Mesenchymal stem cell (in vitro differentiated cells and primary cell): ENCODE data around the gene EML6.
"Not testable (repeated sequence)": the region's sequence is repeated elsewhere in the genome, so short reads cannot be mapped to it uniquely, and the experiment has no call there.

Experiments used
- DNase-seq: peaks from one replicate; pipeline ENCODE4 v3.0.0-alpha.2; 2013
- H2AFZ ChIP-seq: one replicate; pipeline ENCODE4 v1.6.1; 2013; ENCODE audit warnings: low read depth, mild to moderate bottlenecking, control low read depth, inconsistent platforms, low read length, moderate library complexity
- H2AK5ac ChIP-seq: 2 replicates; pipeline ENCODE4 v1.6.1; 2013; ENCODE audit warnings: low read length, moderate library complexity, mild to moderate bottlenecking, inconsistent platforms; ENCODE audit not compliant: severe bottlenecking
- H2BK120ac ChIP-seq: one replicate; pipeline ENCODE4 v1.6.1; 2013; ENCODE audit warnings: low read depth, mild to moderate bottlenecking, inconsistent platforms, low read length, moderate library complexity
- H2BK12ac ChIP-seq, 2 experiments: one replicate each; pipeline ENCODE4 v1.6.1; 2013; ENCODE audit warnings: inconsistent platforms in 2 of 2, low read length in 2 of 2, mild to moderate bottlenecking in 2 of 2, moderate library complexity in 2 of 2, control low read depth in 1 of 2
- H2BK15ac ChIP-seq: one replicate; pipeline ENCODE4 v1.6.1; 2013; ENCODE audit warnings: mild to moderate bottlenecking, low read depth, inconsistent platforms; ENCODE audit not compliant: poor library complexity, severe bottlenecking
- H2BK5ac ChIP-seq: 2 replicates; pipeline ENCODE4 v1.6.1; 2013; ENCODE audit warnings: low read depth, mild to moderate bottlenecking, low read length, control low read depth, inconsistent platforms; ENCODE audit not compliant: poor library complexity, severe bottlenecking
- H3K14ac ChIP-seq, 2 experiments: one replicate each; pipeline ENCODE4 v1.6.1; 2013; ENCODE audit warnings: inconsistent platforms in 2 of 2, low read length in 2 of 2, control low read depth in 1 of 2, mild to moderate bottlenecking in 1 of 2, moderate library complexity in 1 of 2
- H3K18ac ChIP-seq, 2 experiments: one replicate each; pipeline ENCODE4 v1.6.1; 2013; ENCODE audit warnings: inconsistent platforms in 2 of 2, low read length in 2 of 2, control low read depth in 1 of 2, low read depth in 1 of 2, mild to moderate bottlenecking in 1 of 2
- H3K23ac ChIP-seq, 2 experiments: one replicate each; pipeline ENCODE4 v1.6.1; 2013; ENCODE audit warnings: inconsistent platforms in 2 of 2, low read length in 2 of 2, mild to moderate bottlenecking in 2 of 2, moderate library complexity in 2 of 2, control low read depth in 1 of 2
- H3K27ac ChIP-seq: 2 replicates; pipeline ENCODE4 v1.5.1; 2013; ENCODE audit warnings: mild to moderate bottlenecking, moderate library complexity, low read length, control low read depth, inconsistent platforms; ENCODE audit not compliant: poor library complexity, severe bottlenecking
- H3K27me3 ChIP-seq, 2 experiments: 2 replicates each; pipeline versions ENCODE4 v1.6.1 to v1.7.0; 2013; ENCODE audit warnings: low read length in 2 of 2, mild to moderate bottlenecking in 2 of 2, moderate library complexity in 2 of 2, control low read depth in 1 of 2, inconsistent platforms in 1 of 2; ENCODE audit not compliant: control insufficient read depth in 1 of 2, insufficient read depth in 1 of 2
- H3K36me3 ChIP-seq, 2 experiments: 2 replicates each; pipeline versions ENCODE4 v1.6.1 to v1.7.0; 2013; ENCODE audit warnings: low read length in 2 of 2, control low read depth in 1 of 2, inconsistent platforms in 1 of 2, low read depth in 1 of 2, mild to moderate bottlenecking in 1 of 2; ENCODE audit not compliant: insufficient read depth in 2 of 2, control insufficient read depth in 1 of 2
- H3K4ac ChIP-seq, 2 experiments: one replicate each; pipeline ENCODE4 v1.6.1; 2013; ENCODE audit warnings: inconsistent platforms in 2 of 2, low read length in 2 of 2, mild to moderate bottlenecking in 2 of 2, moderate library complexity in 2 of 2, control low read depth in 1 of 2, low read depth in 1 of 2
- H3K4me1 ChIP-seq: 2 replicates; pipeline ENCODE4 v1.6.1; 2013; ENCODE audit warnings: low read depth, low read length, control low read depth; ENCODE audit not compliant: control insufficient read depth, insufficient read depth
- H3K4me2 ChIP-seq: 2 replicates; pipeline ENCODE4 v1.6.1; 2013; ENCODE audit warnings: low read length, mild to moderate bottlenecking, inconsistent platforms; ENCODE audit not compliant: poor library complexity, severe bottlenecking
- H3K4me3 ChIP-seq, 2 experiments: 2 replicates each; pipeline versions ENCODE4 v1.5.1 to v1.7.0; 2013; ENCODE audit warnings: low read length in 2 of 2, mild to moderate bottlenecking in 2 of 2, control low read depth in 1 of 2, low read depth in 1 of 2; ENCODE audit not compliant: insufficient read depth in 1 of 2
- H3K79me1 ChIP-seq: replicated peaks from 2 replicates; pipeline ENCODE4 v1.6.1; 2013; ENCODE audit warnings: mild to moderate bottlenecking, control low read depth, low read length, inconsistent platforms; ENCODE audit not compliant: poor library complexity, severe bottlenecking
- H3K9ac ChIP-seq: 2 replicates; pipeline ENCODE4 v1.7.0; 2013; ENCODE audit warnings: mild to moderate bottlenecking, low read length, moderate library complexity
- H3K9me3 ChIP-seq: 2 replicates; pipeline ENCODE4 v1.7.0; 2013; ENCODE audit warnings: mild to moderate bottlenecking, low read length; ENCODE audit not compliant: control insufficient read depth
- H4K8ac ChIP-seq: one replicate; pipeline ENCODE4 v1.6.1; 2013; ENCODE audit warnings: inconsistent platforms, mild to moderate bottlenecking, low read length, moderate library complexity
- H4K91ac ChIP-seq: one replicate; pipeline ENCODE4 v1.6.1; 2013; ENCODE audit warnings: mild to moderate bottlenecking, low read length, inconsistent platforms
- WGBS: methylation state at CpG from one replicate; pipeline ENCODE4 v1.1.7; 2013; ENCODE audit warnings: mixed read lengths; 5-methylcytosine and 5-hydroxymethylcytosine counted together

Gene EML6

DNA sequence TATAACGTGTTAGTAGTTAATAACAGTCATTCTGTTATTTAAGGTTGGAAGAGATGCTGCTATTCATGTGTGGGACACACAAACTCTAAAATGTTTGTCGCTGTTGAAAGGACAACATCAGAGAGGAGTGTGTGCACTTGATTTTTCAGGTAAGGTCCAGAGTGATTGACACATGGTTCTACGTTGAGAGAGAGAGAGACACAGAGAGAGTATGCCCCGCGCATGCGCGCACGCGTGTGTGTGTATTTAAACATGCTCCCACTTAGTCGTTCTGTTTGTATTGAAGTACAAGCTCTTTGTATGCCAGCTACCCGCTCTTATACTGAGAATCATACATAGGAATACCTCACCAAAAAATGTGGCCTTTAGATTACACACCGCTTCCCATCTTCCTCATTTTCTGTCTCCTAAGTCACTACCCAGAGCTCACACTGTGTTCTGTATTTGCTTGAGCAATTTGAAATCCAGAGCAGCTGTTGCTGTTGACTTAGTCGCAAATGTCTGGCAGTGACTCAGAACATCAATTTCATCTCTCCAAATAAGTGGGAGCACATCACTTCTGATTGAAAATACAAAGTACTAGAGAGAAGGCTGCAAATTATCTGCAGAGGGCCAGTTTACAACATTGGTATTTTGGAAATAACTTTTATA lies 148.1 kb downstream of the EML6 start:
- 98% methylated on average over 12 of the region's 13 CpGs for WGBS
- Histone ChIP-seq H3K4ac (no peak overlapping the region), H3K14ac (no peak overlapping the region), H2AFZ (no peak overlapping the region), H2AK5ac (no peak overlapping the region), H3K9me3 (no peaks in the 10 kb centered on the region), H2BK120ac (no peak overlapping the region), H3K18ac (no peak overlapping the region), H3K4me3 (no peak overlapping the region), H3K27me3 (no peaks in the 10 kb centered on the region), H4K8ac (no peak overlapping the region), H2BK5ac (no peak overlapping the region), H3K27ac (no peak overlapping the region), H3K23ac (no peak overlapping the region), H3K79me1 (no peaks in the 10 kb centered on the region), H3K4me2 (no peak overlapping the region), H3K4me1 (no peaks in the 10 kb centered on the region), H3K9ac (no peak overlapping the region), H3K36me3 (no peaks in the 10 kb centered on the region), H4K91ac (no peak overlapping the region), H2BK12ac (no peak overlapping the region), H2BK15ac (no peak overlapping the region)
- DNase-seq: no peak

DNA sequence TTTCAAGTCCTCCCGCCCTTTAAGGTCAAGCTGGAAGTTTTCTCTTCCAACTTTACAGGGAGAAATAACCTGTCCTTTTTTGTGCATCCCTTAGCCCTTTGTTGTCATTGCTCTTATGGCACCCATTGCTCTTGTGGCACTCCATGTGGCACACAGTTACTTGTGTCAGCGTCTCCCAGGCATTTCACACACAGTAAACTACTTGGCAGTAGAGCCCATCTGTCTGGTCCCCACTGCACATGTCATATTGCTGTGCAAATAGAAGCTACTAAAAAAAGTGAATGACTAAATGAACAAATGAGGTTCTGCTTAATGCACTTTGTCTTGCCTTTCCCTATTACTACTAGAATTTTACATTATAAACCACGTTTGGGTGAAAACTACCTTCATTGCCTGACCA lies 149.3 kb downstream of the EML6 start:
- Histone ChIP-seq H2BK120ac (no peak overlapping the region), H3K4me3 (no peak overlapping the region), H2BK12ac (no peak overlapping the region), H3K27me3 (no peaks in the 10 kb centered on the region), H2AFZ (no peak overlapping the region), H3K18ac (no peak overlapping the region), H3K23ac (no peak overlapping the region), H2BK15ac (no peak overlapping the region), H2BK5ac (no peak overlapping the region), H3K27ac (no peak overlapping the region), H3K9me3 (no peaks in the 10 kb centered on the region), H3K4ac (no peak overlapping the region), H3K79me1 (no peaks in the 10 kb centered on the region), H3K9ac (no peak overlapping the region), H4K91ac (no peak overlapping the region), H3K14ac (no peak overlapping the region), H3K4me2 (no peak overlapping the region), H2AK5ac (no peak overlapping the region), H4K8ac (no peak overlapping the region), H3K36me3 (no peaks in the 10 kb centered on the region), H3K4me1 (no peaks in the 10 kb centered on the region)
- 88% methylated on average over 3 of the region's 3 CpGs for WGBS
- DNase-seq: no peak

- H3K14ac ChIP-seq, H2AK5ac ChIP-seq, H3K79me1 ChIP-seq, H3K27ac ChIP-seq, DNase-seq, H2BK12ac ChIP-seq, H3K4me3 ChIP-seq, H3K9me3 ChIP-seq, H2BK5ac ChIP-seq, H3K9ac ChIP-seq, H3K27me3 ChIP-seq, H3K23ac ChIP-seq, H3K36me3 ChIP-seq, H4K8ac ChIP-seq, H3K4me1 ChIP-seq, H3K4ac ChIP-seq, H2AFZ ChIP-seq, H4K91ac ChIP-seq, H2BK120ac ChIP-seq, H3K4me2 ChIP-seq, H2BK15ac ChIP-seq, H3K18ac ChIP-seq: not testable (repeated sequence)
- WGBS: no CpG with 5 or more reads among the region's 3 CpGs
These were observed 149.8 kb downstream of the EML6 start for GRCh38 chr2:54873236-54873635.

GRCh38 chr2:54876764-54877163 lies 153.3 kb downstream of the EML6 start:
- no peaks in the 10 kb centered on the region for H3K79me1 ChIP-seq
- H2BK5ac ChIP-seq: no peak overlapping the region
- no peak overlapping the region for H3K9ac ChIP-seq
- no peak overlapping the region for H3K27ac ChIP-seq
- DNase-seq: no peak
- peaks cover 1% of the 10 kb centered on the region for H3K4me1 ChIP-seq
- no peak overlapping the region for H3K14ac ChIP-seq
- no peak overlapping the region for H2AFZ ChIP-seq
- no peak overlapping the region for H2BK15ac ChIP-seq
- no peak overlapping the region for H3K23ac ChIP-seq
- no CpG with 5 or more reads among the region's 1 CpG for WGBS
- no peak overlapping the region for H2BK12ac ChIP-seq
- H3K27me3 ChIP-seq: no peaks in the 10 kb centered on the region
- H3K18ac ChIP-seq: no peak overlapping the region
- no peak overlapping the region for H4K91ac ChIP-seq
- H3K4me3 ChIP-seq: no peak overlapping the region
- H3K4me2 ChIP-seq: no peak overlapping the region
- H3K4ac ChIP-seq: no peak overlapping the region
- no peaks in the 10 kb centered on the region for H3K9me3 ChIP-seq
- H2BK120ac ChIP-seq: no peak overlapping the region
- H2AK5ac ChIP-seq: no peak overlapping the region
- no peak overlapping the region for H4K8ac ChIP-seq
- H3K36me3 ChIP-seq: no peaks in the 10 kb centered on the region
